ENCODE data around the gene SERPINB7. TPM values are rescaled to one million over a fixed set of nuclear protein-coding genes. Genes with fewer than 3 reads are reported as not detected.

Gene SERPINB7
- total and polyA plus RNA-seq, 2 donors from 2014 or later, result 0.45 to 0.47 TPM

GRCh38 chr18:63788447-63789096, 13.4 kb downstream of the SERPINB7 start:
- no peak overlapping the region for H3K9ac ChIP-seq (ENCODE audit: low read length in 3 of 3)
- H3K36me3 ChIP-seq (ENCODE audit: control insufficient read depth in 2 of 3, insufficient read depth in 3 of 3, low read length in 3 of 3), result no peaks in the 10 kb centered on the region
- no peak overlapping the region for H3K27ac ChIP-seq (ENCODE audit: low read depth in 2 of 2, low read length in 2 of 2)
- intact Hi-C loops (cut with DNase I), result no loop called here
- FAIRE-seq, result peak; percentile 27
- H3K4me1 ChIP-seq (ENCODE audit: control insufficient read depth in 2 of 3, insufficient read depth in 2 of 3, low read depth in 1 of 3, low read length in 3 of 3), result no peaks in the 10 kb centered on the region
- DNase-seq, result no peak
- no peak for TF ChIP-seq CTCF (IDR thresholded peaks at IDR 0.05; ENCODE audit: borderline replicate concordance, extremely low read depth, insufficient read depth)
- H3K4me3 ChIP-seq (ENCODE audit: low read length in 3 of 3), result no peak overlapping the region
- H3K27me3 ChIP-seq (ENCODE audit: control insufficient read depth, insufficient read depth, low read length), result no peaks in the 10 kb centered on the region
- H3K9me3 ChIP-seq (ENCODE audit: control insufficient read depth in 2 of 3, insufficient read depth in 1 of 3, low read length in 3 of 3), result no peaks in the 10 kb centered on the region

DNA sequence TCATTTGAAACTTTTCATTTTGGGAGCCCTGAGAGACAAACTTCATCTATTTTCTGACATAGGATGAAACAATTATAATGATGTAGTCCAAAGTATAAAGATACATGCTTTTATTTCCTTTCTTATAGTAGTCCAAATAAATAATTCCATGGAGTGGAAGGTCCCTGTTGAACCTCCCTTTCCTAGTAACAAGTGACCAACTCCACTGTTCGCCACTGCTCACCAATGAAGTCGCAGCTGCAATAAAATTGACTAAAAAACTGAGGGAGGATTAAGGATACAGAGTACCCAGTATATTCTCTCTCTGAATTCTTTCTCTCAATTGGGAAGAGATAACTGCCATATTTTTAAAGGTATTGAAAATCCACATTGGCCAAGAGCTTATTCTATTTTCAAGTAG, 14.1 kb downstream of the SERPINB7 start:
- H3K36me3 ChIP-seq (ENCODE audit: control insufficient read depth in 2 of 3, insufficient read depth in 3 of 3, low read length in 3 of 3), result no peaks in the 10 kb centered on the region
- no peak overlapping the region for H3K27ac ChIP-seq (ENCODE audit: low read depth in 2 of 2, low read length in 2 of 2)
- no peaks in the 10 kb centered on the region for H3K9me3 ChIP-seq (ENCODE audit: control insufficient read depth in 2 of 3, insufficient read depth in 1 of 3, low read length in 3 of 3)
- DNase-seq (no peak), FAIRE-seq (no peak)
- H3K4me3 ChIP-seq (ENCODE audit: low read length in 3 of 3), result no peak overlapping the region
- TF ChIP-seq CTCF (IDR thresholded peaks at IDR 0.05; ENCODE audit: borderline replicate concordance, extremely low read depth, insufficient read depth), result no peak
- H3K27me3 ChIP-seq (ENCODE audit: control insufficient read depth, insufficient read depth, low read length), result no peaks in the 10 kb centered on the region
- intact Hi-C loops (cut with DNase I), result no loop called here
- H3K4me1 ChIP-seq (ENCODE audit: control insufficient read depth in 2 of 3, insufficient read depth in 2 of 3, low read depth in 1 of 3, low read length in 3 of 3), result no peaks in the 10 kb centered on the region
- no peak overlapping the region for H3K9ac ChIP-seq (ENCODE audit: low read length in 3 of 3)

GRCh38 chr18:63795606-63796005, 20.4 kb downstream of the SERPINB7 start:
- TF ChIP-seq CTCF (IDR thresholded peaks at IDR 0.05; ENCODE audit: borderline replicate concordance, extremely low read depth, insufficient read depth), result no peak
- FAIRE-seq, result no peak
- no peaks in the 10 kb centered on the region for H3K27me3 ChIP-seq (ENCODE audit: control insufficient read depth, insufficient read depth, low read length)

GRCh38 chr18:63799189-63799588, 24.0 kb downstream of the SERPINB7 start:
- TF ChIP-seq CTCF (IDR thresholded peaks at IDR 0.05; ENCODE audit: borderline replicate concordance, extremely low read depth, insufficient read depth), result no peak
- no peak overlapping the region for H3K9ac ChIP-seq (ENCODE audit: low read length in 3 of 3)
- H3K9me3 ChIP-seq (ENCODE audit: control insufficient read depth in 2 of 3, insufficient read depth in 1 of 3, low read length in 3 of 3), result no peaks in the 10 kb centered on the region
- no peak overlapping the region for H3K27ac ChIP-seq (ENCODE audit: low read depth in 2 of 2, low read length in 2 of 2)
- DNase-seq (no peak), FAIRE-seq (no peak)
- H3K27me3 ChIP-seq (ENCODE audit: control insufficient read depth, insufficient read depth, low read length), result no peaks in the 10 kb centered on the region
- no peak overlapping the region for H3K4me3 ChIP-seq (ENCODE audit: low read length in 3 of 3)
- H3K4me1 ChIP-seq (ENCODE audit: control insufficient read depth in 2 of 3, insufficient read depth in 2 of 3, low read depth in 1 of 3, low read length in 3 of 3), result no peaks in the 10 kb centered on the region
- intact Hi-C loops (cut with DNase I), result no loop called here
- no peaks in the 10 kb centered on the region for H3K36me3 ChIP-seq (ENCODE audit: control insufficient read depth in 2 of 3, insufficient read depth in 3 of 3, low read length in 3 of 3)

More at GRCh38 chr18:63795606-63796005, 20.4 kb downstream of the SERPINB7 start:
- DNase-seq, result no peak
- Histone ChIP-seq H3K4me1 (ENCODE audit: control insufficient read depth in 2 of 3, insufficient read depth in 2 of 3, low read depth in 1 of 3, low read length in 3 of 3) (no peaks in the 10 kb centered on the region), H3K27ac (ENCODE audit: low read depth in 2 of 2, low read length in 2 of 2) (no peak overlapping the region), H3K36me3 (ENCODE audit: control insufficient read depth in 2 of 3, insufficient read depth in 3 of 3, low read length in 3 of 3) (no peaks in the 10 kb centered on the region), H3K9ac (ENCODE audit: low read length in 3 of 3) (no peak overlapping the region), H3K4me3 (ENCODE audit: low read length in 3 of 3) (no peak overlapping the region), H3K9me3 (ENCODE audit: control insufficient read depth in 2 of 3, insufficient read depth in 1 of 3, low read length in 3 of 3) (no peaks in the 10 kb centered on the region)
- intact Hi-C loops (cut with DNase I), result no loop called here

Data from kidney (tissue), 14 donors.